NAMALWA (cell line): ENCODE measurements around the gene FOXQ1.
"Not testable (repeated sequence)": the region's sequence is repeated elsewhere in the genome, so short reads cannot be mapped to it uniquely, and the experiment has no call there.

ENCODE experiments used
- DNase-seq: peaks from one replicate; pipeline ENCODE4 v3.0.0-alpha.2; 2015; ENCODE audit warnings: low spot score

The FOXQ1 gene

DNA sequence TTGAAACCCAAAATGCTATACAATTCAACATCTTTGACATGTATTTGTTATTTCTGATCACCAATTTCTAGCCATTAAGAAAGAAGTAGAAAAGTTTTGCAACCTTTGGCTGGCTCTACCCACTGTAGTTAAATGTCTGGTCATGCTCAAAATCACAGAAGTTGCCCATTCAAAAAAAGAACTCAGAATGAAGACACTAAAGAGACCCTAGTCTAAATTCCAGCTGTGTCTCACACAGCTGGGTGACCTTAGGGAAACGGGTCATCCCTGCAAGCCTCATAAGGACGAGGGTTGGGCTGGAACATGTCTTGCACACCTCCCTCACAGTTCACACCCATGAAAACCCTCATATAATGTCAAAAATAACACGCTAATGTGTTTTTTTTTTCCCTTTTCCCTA is 10.3 kb downstream of the FOXQ1 start:
- DNase-seq, result no peak

DNA sequence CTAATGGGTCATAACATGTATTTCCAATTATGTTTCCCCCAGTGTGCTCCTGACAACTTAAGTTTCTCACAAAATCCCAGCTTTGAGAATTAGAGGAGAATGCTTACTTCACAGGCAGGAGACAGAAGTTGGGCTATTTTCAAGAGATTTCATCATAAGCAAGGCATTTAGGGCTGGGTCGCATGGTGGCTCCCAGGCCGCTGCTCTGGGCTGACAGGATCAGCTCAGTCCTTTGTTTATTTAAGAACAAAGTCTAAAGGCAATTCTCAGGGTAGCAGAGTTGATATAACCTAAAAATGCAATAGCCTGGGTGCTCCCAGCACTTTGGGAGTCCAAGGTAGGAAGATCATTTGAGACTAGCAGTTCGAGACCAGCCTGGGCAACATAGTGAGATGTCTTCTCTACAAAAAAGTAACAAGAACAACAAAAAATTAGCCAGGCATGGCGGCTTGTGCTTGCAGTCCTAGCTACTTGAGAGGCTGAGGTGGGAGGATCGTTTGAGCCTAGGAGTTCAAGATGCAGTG is 10.9 kb downstream of the FOXQ1 start:
- DNase-seq, result no peak

DNA sequence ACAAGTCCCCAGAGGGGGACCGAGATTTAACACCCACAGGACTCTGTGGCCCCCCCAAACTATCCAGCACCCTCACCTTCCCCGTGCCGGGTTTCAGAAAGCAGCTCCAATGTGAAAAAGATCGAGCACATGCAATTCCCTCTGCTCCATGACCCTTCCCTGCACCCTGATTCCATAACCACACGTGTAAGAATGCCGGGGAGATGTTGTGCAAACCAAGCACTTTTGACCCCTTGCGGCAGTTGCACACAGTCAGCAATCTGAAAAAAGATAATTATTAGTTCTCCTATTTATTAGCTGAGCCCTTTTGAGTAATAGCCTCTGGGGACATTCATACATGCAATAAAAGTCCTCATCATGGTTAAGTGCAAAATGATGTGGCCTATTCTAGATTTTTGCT is 13.0 kb downstream of the FOXQ1 start:
- DNase-seq, result no peak

DNA sequence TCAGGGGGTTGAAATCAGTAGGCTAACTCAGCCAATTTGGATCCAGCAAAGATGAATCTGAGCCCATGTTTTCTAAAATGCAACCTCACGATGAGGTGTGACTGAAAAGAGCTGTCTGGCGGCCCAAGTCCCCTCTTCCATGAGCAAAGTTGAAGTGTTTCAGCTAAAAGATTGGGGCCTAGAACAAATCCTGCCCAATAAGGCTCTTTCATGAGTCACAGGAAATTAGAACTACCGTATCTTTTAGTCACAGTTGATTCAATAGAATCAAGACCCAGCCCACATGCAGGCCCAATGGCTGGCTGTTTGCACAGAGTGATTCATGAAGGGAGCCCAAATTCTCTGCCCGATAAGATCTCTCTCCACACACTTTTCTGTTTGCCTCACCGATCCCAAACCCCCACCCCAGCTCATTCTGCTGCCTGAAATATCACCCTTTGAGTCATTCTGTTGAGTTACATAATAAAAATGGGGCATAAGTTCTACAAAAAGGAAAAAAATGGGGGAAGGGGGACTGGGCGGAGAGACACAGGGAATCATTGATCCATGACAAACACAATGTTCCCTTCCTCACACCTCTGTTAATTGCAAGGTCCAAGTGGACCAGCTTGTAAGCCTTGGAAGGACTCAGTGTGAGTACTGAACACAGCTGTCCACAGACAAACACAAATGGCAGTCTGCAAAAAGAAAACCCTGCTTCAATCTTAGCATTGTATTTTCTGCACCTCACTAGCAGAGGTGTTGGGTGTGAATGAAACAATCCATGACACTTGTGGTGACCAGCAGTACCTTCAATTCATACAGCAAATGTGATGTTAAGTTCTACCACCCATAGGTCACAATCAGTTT is 13.8 kb downstream of the FOXQ1 start:
- no peak for DNase-seq

DNA sequence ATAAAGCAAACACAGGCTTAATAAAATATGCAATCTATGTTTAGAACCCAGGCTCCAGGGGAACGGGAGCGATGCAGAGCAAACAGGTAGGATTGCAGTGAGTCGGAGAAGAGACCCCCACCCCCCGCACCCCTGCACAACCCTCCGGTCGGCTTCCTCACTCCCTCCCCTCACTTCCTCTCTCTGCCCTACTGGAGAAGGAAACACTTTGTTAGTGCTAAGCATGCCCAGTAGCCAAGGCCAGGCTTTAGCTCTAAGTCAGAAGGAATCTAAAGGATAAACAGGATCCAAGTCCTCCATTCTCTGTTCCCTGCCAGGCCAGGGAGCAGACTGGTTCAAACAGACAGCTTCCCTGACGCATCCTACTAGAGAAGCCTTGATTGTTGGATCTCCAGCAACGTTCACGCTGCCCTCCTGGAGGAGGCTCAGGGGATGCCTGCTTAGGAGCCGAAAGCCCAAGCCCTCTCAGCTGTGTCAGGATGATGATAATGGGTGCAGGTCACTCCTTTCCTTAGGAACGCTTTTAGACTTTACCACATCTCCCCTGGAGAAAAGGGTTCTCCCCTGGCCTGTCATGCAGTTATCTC is 14.7 kb downstream of the FOXQ1 start:
- no peak for DNase-seq

DNA sequence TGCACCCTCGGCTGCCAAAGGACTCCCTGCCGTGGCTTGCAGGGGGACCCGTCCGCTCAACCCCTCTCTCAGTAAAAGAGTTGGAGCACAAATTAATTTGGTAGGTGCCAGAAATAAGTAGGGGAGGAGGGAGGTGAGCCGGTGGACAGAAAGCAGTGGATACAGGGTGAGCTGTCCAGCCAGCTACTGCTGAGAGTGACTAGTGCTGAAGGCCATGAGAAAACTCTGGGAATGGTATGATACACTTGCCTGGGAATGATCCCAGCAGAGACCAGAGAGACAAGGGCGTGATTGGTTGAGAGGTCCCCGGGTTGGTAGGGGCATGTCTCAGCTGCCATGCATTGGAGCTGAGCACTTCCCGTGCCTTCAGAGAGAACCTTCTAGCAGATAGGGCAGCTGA is 15.7 kb downstream of the FOXQ1 start:
- DNase-seq, result no peak

DNA sequence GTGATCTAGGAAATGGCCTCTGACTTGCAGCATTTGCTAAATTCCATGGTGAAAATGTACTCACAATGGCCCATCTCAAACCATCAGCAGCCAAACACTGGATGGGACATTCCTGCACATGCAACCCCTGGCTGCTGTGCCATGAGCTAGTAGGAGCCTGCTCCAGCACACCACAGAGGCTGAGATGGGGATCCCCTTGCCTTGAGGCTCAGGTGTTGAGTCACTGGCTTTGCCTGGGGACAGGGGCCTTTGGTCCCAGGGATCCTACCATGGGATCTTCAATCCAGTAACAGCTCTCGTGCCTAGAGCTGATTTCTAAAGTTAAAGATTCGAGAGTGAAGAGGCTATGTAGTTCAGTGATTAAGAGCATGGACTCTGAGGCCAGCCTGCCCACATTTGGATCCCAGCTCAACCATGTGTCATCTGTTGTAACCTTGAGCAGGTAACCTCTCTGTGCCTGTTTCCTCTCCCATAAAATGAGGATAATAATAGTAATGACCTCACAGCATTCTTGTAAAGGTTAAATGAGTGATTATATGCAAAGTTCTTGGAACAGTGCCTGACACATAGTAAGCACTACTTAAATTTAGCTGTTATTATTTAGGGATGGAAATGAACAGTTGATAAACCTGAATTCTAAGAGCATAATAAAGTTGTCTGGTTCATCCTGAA is 16.4 kb downstream of the FOXQ1 start:
- no peak for DNase-seq

DNA sequence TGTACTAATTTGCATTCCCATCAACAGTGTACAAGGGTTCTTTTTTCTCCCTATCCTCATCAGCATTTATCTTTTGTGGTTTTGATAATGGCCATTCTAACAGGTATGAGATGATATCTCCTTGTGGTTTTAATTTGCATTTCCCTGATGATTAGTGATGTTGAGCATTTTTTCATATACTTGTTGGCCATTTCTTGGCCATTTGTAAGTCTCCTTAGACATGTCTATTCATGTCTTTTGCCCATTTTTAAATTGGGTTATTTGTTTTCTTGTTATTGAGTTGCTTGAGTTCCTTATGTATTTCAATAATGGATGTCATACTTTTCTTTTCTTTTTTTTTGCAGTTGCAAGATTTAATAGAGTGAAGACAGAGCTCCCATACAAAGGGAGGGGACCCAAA is 17.8 kb downstream of the FOXQ1 start:
- no peak for DNase-seq

DNA sequence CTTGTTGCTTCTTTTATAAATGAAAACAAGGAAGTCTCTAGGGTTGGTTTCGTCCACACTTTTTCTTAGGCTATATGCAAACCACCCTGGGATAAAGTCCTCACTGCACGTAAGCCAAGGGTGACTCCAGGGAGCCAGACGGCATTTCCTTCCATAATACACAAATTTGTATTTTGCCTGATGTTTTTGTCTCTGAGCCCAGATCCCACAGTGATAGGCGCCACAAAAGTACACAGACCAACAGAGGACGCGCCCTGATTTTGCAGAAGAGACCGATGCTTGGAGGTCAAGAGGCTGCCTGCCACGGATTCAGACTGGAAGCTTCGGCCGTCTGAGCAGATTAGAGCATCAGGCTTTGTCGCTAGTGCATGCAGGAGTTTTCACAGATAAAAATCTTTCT is 22.8 kb downstream of the FOXQ1 start:
- DNase-seq, result no peak

DNA sequence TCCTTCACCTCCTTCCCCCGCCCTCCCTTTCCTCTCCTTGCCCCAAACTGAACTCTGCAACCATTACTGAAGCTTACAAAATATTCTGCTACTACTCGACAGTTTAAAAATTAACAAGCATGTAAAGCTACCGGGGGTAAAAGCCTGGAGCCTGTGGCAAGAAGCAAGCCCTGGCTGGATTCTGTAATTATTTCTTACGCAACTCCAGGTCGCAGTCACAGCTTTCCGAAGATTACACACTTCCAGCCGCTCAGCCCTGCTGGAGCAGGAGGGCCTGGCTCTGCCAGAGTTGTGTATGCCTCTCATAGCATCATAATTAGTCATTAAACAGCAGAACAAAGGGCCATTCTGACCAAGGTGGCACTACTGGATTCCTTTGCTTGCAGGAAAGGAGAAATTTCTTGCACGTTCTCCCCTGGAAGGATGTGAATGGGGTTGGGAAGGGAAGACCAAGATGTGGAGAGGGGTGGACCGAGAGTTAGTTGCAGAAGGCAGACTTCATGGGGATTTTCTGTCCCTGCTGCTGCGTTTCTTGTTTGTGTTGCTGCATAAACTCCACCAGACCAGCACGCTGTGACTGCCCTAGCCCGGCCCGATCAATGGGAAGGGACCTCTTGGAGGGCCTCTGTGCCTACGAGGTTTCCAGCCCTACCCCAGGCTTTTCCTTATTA is 23.6 kb downstream of the FOXQ1 start:
- no peak for DNase-seq

DNA sequence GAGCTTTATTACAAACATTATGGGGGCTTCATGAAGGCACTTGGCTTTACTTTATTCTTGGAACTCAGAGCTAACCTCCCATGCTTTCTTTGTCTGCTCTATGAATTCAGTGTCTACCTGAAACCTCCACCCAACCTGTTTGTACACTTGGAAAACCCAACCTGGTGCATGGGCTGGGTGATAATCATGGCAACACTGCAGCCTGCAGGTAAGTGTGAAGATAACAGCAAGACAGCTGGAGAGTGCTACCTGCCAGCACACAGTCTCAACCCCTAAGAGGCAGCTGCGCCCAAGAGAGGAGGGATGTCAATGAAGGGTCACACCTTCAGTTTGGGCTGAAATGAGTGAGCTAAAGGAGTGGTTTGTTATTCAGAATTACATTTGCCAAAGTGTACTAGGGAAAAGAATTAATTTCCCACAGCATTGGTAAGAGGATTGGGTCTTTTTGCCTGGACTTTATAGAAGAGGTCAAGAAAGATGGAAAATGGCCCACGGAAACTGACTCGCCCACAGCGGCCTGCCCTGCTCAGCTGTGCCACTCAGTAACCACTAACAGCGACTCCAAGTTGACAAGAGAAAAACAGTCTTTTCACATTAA is 24.4 kb downstream of the FOXQ1 start:
- no peak for DNase-seq

DNA sequence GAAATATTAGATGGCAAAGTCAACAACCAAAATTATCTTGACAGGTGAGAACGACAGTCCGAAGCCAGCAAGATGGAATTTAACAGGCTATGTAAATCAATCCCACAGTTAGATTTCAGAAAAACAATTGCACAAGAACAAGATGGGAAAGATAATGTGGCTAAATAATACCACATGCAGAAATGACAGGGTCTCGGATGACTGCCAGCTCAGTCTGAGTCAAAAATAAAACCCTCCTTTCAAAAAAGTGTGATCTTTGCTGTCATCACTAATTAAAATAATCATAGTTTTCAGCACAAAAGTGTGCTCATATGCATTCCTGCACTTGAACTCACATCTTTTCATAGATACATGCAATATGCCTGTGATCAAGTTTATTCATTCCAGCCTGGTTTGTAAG is 25.9 kb downstream of the FOXQ1 start:
- no peak for DNase-seq

DNA sequence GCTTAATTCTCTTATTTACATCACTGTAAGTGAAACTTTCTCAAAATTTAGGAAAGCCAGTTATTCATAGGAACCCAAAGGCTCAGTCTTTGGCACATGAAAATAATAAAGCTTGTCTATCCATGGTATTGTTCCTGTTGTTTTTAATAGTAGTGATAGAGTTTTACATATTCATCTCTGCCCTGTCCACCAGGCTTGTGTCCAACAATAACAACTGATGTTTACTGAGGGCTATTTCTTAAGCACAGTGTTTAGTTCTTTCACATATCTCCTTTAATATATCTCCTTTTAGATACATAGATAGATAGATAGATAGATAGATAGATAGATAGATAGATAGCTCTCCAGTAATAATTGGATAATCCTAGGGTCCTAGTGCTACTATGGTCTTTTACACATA is 34.2 kb downstream of the FOXQ1 start:
- DNase-seq, result no peak

DNA sequence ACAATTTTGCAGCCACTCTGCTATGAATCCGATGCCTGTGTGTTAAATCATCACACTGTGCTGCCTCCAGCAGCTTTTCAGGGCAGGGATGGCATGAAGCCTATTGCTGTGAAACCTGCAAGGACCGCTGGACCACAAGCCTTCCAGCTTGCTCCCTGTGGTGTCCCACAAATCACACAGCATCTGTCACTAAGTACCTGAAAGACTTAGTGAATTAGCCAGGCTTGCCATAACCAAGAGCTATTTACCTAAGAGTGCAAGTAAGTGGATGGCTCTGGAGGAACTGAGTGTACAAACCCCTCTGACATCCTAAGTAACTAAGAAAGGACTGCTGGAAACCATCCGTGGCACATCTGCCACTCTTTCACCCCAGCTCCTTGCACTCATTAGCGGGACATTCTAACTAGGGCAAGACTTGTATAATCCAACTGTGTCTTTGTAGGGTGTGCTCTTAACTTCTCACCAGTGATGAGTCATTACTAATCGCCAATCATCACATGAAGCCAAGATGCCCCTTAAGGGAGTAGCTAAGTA is 34.7 kb downstream of the FOXQ1 start:
- no peak for DNase-seq

DNA sequence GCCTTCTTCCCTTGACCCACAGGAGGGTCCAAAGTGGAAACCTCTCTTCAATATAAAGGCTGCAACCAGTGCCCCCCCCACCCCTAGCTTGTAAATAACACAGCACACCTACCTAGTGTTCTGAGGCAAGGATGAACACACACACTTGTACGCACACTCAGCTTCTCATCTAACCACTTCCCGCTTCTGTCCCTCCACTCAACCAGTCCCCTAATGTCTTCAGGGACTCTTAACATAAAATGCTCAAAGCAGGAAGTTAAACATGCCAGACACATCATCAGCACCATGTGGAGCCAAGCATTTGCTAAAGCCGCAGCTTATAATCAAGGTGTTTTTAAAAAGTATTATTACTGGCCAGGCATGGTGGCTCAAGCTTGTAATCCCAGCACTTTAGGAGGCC is 35.3 kb downstream of the FOXQ1 start:
- DNase-seq, result no peak

DNA sequence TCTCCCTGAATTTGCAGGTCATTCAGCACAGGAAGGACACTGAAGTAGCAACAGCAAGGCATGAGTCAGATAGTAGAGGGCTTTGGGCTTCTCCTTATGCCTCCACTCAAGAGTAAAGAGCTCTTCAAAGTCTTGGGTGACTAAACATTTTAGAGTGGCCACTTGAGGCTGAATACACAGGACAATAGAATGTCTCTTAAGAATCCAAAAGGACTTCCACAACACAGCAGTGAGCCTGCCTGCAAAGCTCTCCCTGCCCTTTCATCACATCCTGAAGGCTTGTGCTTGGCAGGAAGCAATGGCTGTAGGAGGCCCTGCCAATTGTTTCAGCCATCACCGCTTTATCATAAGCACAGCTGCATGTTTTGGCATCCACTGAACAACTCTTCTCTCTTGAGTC is 36.8 kb downstream of the FOXQ1 start:
- no peak for DNase-seq

DNA sequence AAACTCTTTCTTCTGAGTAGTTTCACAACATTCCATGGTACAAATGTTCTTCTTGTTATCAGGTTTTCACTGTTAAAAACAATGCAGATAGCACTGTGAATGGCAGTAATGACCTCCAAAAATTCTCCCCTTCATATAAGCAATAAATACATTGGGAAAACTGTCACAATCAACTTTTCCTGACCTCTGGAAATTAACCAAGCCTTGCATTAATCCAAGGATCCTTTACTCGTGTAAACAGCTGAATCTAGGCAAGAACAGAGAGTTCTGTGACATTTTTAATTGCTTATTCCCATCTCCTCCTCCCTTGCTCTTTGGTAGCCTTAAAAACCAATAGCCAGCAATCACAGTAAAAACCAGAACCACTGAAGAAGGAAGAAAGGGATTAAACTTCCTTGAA is 37.8 kb downstream of the FOXQ1 start:
- no peak for DNase-seq

DNA sequence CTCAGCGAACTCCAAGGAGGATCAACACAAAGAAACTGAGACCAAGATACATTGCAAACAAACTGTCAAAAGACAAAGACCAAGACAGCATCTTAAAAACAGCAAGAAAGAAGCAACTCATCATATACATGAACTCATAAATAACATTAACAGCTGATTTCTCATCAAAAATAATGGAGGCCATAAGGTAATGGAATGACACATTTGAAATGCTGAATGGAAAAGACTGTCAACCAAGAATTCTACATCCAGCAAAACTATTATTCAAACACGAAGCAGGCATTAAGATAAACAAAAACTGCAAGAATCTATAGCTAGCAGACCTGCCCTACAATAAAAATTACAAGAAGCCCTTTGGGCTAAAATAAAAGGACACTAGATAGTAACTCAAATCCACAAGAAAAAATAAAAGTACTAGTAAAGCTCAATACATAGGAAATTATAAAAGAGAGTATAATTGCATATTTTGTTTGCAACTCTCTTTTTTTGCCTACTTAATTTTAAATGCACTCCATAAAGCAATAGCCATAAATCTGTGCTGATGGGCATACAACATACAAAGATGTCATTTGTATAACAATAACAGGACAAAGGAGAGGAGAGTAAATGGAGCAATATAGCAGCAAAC is 39.6 kb downstream of the FOXQ1 start:
- no peak for DNase-seq

DNA sequence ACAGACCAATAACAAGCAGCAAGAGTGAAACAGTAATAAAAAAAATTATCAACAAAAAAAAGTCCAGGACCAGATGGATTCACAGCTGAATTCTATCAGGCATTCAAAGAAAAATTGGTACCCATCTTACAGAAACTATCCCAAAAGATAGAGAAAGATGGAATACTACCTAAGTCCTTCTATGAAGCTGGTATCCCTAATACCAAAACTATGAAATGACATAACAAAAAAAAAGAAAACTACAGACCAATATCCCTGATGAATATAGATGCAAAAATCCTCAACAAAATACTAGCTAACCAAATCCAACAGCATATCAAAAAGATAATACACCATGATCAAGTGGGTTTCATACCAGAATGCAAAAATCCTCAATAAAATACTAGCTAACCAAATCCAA is 43.2 kb downstream of the FOXQ1 start:
- not testable (repeated sequence) for DNase-seq

DNA sequence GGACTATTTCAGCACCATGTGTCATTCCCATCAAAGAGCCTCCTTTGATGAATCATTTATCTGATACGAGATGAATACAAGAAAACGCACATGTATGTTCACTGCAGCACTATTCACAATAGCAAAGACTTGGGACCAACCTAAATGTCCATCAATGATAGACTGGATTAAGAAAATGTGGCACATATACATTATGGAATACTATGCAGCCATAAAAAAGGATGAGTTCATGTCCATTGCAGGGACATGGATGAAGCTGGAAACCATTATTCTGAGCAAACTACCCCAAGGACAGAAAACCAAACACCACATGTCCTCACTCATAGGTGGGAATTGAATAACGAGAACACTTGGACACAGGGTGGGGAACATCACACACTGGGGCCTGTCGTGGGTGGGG is 49.8 kb downstream of the FOXQ1 start:
- not testable (repeated sequence) for DNase-seq

DNA sequence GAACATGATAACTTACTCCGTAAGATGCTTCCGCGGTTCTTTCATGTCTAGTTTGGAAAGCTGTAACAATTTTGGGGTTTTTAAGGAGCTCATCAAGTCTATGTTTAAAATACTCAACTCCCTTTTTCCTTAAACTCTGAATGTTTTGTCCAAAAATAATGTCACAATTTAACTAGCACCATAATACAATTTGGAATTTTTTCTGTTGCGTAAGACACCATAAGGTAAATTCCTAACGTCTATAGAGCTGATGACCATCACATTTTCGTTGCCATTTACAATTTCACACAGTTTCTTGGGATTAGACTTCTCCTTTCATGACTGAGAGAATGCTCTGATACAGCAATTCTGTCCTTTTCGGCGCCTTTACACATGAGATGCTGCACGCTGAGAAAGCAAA is 50.7 kb downstream of the FOXQ1 start:
- DNase-seq, result no peak
